Sigmoid colon (tissue), 4 donors: Measurements from ENCODE around the gene HNRNPLL.

Experiments used
- EP300 ChIP-seq, 4 donors: sonication (generic); formaldehyde crosslinking; IDR thresholded peaks; one replicate each; pipeline ENCODE4 v1.6.1; 2017; ENCODE audit warnings: antibody characterized with exemption in 4 of 4
- POLR2A ChIP-seq, 2 donors: fragments of 450-650 bp; IDR thresholded peaks; one replicate each; pipeline ENCODE4 v1.6.1; 2016; ENCODE audit warnings: antibody characterized with exemption in 2 of 2, mild to moderate bottlenecking in 2 of 2, moderate library complexity in 2 of 2
- POLR2AphosphoS5 ChIP-seq, 4 donors: sonication (generic); formaldehyde crosslinking; IDR thresholded peaks; one replicate each; pipeline ENCODE4 v1.6.1; 2017; ENCODE audit warnings: antibody characterized with exemption in 4 of 4
- TF ChIP-seq, protein P1 (sequence below), 4 experiments: fragments of 450-650 bp in 3 of 4; fragments of 200-600 bp in 1 of 4; IDR thresholded peaks; one replicate each; pipeline ENCODE4 v1.5.1; 2016 to 2019; ENCODE audit warnings: antibody characterized with exemption in 4 of 4, mild to moderate bottlenecking in 3 of 4, moderate library complexity in 2 of 4

GRCh38 chr2:38533757-38534545 is 68.8 kb downstream of the HNRNPLL start:
- TF ChIP-seq POLR2AphosphoS5 (IDR thresholded peaks at IDR 0.05) (no peak), EP300 (IDR thresholded peaks at IDR 0.05) (no peak), POLR2A (IDR thresholded peaks at IDR 0.05) (no peak)
- TF ChIP-seq, protein P1, sequence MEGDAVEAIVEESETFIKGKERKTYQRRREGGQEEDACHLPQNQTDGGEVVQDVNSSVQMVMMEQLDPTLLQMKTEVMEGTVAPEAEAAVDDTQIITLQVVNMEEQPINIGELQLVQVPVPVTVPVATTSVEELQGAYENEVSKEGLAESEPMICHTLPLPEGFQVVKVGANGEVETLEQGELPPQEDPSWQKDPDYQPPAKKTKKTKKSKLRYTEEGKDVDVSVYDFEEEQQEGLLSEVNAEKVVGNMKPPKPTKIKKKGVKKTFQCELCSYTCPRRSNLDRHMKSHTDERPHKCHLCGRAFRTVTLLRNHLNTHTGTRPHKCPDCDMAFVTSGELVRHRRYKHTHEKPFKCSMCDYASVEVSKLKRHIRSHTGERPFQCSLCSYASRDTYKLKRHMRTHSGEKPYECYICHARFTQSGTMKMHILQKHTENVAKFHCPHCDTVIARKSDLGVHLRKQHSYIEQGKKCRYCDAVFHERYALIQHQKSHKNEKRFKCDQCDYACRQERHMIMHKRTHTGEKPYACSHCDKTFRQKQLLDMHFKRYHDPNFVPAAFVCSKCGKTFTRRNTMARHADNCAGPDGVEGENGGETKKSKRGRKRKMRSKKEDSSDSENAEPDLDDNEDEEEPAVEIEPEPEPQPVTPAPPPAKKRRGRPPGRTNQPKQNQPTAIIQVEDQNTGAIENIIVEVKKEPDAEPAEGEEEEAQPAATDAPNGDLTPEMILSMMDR (IDR thresholded peaks at IDR 0.05): no peak
